AG04449 (cell line): Measurements from ENCODE around the gene ERCC4.
"Not testable (repeated sequence)": the region's sequence is repeated elsewhere in the genome, so short reads cannot be mapped to it uniquely, and the experiment has no call there.

Source experiments
- CTCF ChIA-PET: fragments of 350-600 bp; formaldehyde crosslinking; extraction: SDS; loops from one replicate; lab custom pipeline; 2021; ENCODE audit warnings: antibody characterized with exemption; lab: Yijun Ruan, JAX
- POLR2A ChIA-PET: fragments of 400-600, 350-600 bp; formaldehyde crosslinking; extraction: SDS; loops from one replicate; lab custom pipeline; 2020; ENCODE audit warnings: antibody characterized with exemption, inconsistent platforms; lab: Yijun Ruan, JAX
- DNase-seq: peaks from one replicate; pipeline ENCODE4 v3.0.0-alpha.2; 2010; ENCODE audit warnings: low read depth, low spot score
- H3K4me3 ChIP-seq: 2 replicates; pipeline ENCODE4 v1.5.1; 2011; ENCODE audit warnings: low read depth, mild to moderate bottlenecking, control low read depth, low read length
- TF ChIP-seq, protein P1 (sequence below): IDR thresholded peaks from one replicate; pipeline ENCODE4 v1.5.1; 2011; ENCODE audit warnings: mild to moderate bottlenecking, moderate library complexity, low read length, control low read depth, inconsistent platforms; ENCODE audit not compliant: insufficient read depth; ENCODE audit errors: missing control alignments

ERCC4 gene

GRCh38 chr16:13898233-13898632 lies 21.7 kb upstream of the ERCC4 start:
- ChIA-PET POLR2A (no interaction called here), CTCF (interaction anchor here (1.0 to 2.0 kb wide), 3 partner anchors 19 to 33 kb away, joined by 3 to 6 read pairs (median 3); partner anchors contain the start of gene ERCC4)
- TF ChIP-seq, protein P1, sequence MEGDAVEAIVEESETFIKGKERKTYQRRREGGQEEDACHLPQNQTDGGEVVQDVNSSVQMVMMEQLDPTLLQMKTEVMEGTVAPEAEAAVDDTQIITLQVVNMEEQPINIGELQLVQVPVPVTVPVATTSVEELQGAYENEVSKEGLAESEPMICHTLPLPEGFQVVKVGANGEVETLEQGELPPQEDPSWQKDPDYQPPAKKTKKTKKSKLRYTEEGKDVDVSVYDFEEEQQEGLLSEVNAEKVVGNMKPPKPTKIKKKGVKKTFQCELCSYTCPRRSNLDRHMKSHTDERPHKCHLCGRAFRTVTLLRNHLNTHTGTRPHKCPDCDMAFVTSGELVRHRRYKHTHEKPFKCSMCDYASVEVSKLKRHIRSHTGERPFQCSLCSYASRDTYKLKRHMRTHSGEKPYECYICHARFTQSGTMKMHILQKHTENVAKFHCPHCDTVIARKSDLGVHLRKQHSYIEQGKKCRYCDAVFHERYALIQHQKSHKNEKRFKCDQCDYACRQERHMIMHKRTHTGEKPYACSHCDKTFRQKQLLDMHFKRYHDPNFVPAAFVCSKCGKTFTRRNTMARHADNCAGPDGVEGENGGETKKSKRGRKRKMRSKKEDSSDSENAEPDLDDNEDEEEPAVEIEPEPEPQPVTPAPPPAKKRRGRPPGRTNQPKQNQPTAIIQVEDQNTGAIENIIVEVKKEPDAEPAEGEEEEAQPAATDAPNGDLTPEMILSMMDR = no peak
- no peak overlapping the region for H3K4me3 ChIP-seq
- DNase-seq = no peak

- TF ChIP-seq, protein P1 = no peak
- DNase-seq = no peak
- CTCF ChIA-PET = interaction anchor here (0.5 to 2.0 kb wide), 2 partner anchors 18 to 739 kb away, joined by 3 to 15 read pairs; partner anchors contain the start of gene ERCC4
- no peak overlapping the region for H3K4me3 ChIP-seq
- POLR2A ChIA-PET = no interaction called here
Measured at GRCh38 chr16:13902052-13902451, 17.9 kb upstream of the ERCC4 start.

DNA sequence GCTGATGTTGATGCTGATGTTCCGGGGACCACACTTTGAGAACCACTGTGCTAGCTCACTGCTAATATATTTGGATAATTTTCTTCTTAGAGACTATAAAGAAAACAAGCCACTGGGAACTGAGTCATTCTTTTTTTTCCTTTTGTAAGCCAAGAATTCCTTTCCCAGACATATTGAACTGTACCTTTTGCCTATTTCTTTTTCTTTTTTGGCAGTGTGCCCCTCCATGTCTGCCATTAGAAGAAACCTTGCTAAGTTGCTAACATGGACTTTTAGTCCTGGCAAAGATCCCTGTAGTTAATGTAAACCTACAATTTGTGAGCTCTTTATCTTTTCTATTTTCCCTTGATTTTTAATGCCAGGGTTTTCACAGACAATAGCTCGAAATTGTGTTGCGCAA lies 17.3 kb upstream of the ERCC4 start:
- TF ChIP-seq, protein P1 = no peak
- no peak overlapping the region for H3K4me3 ChIP-seq
- CTCF ChIA-PET = interaction anchor here (2.0 kb wide), 1 partner anchor 17 kb away, joined by 15 read pairs; the partner anchor contains the start of gene ERCC4
- POLR2A ChIA-PET = no interaction called here
- no peak for DNase-seq

GRCh38 chr16:13904179-13904691 lies 15.7 kb upstream of the ERCC4 start:
- H3K4me3 ChIP-seq = no peak overlapping the region
- ChIA-PET CTCF (interaction anchor here (8.5 kb wide), 1 partner anchor 14 kb away, joined by 72 read pairs; the partner anchor contains the start of gene ERCC4), POLR2A (no interaction called here)
- TF ChIP-seq, protein P1 = no peak
- no peak for DNase-seq

DNA sequence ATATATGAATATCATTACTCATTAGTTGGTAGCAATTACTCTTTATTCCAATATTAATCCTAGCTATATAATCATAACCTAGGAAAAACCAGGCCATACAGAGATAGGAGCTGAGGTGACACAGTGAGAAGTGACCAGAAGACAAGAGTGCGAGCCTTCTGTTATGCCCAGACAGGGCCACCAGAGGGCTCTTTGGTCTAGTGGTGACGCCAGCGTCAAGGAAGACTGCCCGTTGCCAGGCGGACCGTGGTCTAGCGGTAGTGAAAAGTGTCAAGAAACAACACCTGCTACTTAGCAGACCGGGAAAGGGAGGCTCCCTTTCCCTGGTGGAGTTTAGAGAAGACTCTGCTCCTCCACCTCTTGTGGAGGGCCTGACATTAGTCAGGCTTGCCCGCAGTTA lies 15.1 kb upstream of the ERCC4 start:
- POLR2A ChIA-PET, DNase-seq, H3K4me3 ChIP-seq: not testable (repeated sequence)
- TF ChIP-seq, protein P1 = peak; percentile 12
- CTCF ChIA-PET = interaction anchor here (8.5 kb wide), 1 partner anchor 13 kb away, joined by 72 read pairs; the partner anchor contains the start of gene ERCC4

DNA sequence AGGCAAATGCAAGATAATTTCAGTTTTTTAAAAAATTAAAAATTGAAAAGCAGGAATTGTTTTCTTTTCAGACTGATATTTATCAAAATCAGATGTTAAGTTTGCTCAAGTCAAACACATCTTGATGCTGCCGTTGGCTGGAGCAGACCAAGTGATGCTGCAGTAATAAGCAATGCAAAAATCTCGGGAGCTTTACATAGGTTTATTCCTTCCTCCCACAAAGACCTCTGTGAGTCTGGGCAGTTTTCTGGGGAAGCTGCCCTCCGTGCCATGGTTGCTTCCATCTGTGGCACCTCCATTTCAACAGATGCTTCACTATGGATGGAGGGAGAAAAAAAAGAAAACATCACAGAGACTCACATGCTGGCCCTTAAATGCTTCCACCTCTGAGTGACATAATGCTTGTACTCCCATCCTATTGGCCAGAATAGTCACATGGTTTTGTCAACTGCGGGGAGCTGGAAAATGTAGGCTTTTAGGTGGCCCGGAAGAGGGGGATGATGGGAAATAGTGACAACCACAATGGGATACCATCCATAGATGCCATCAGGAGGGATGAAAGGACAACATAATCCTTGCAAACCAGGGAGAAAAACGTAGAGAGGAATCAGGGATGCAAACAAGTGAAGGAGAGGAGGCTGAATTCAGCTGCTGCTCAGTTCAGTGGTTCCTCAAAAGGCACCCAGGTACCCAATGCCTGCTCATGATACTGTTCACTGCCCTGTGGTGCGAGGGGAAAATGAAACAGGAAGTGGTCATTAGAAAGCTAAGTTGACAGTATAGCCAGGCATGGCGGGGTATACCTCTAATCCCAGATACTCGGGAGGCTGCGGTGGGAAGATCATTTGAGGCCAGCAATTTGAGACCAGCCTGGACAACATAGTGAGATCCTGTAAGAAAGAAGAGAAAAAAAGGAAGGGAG lies 13.5 kb upstream of the ERCC4 start:
- POLR2A ChIA-PET = no interaction called here

More for the DNA sequence above, 13.5 kb upstream of the ERCC4 start:
- CTCF ChIA-PET = interaction anchor here (1.6 to 8.5 kb wide), 2 partner anchors 12 to 17 kb away, joined by 5 to 72 read pairs; partner anchors contain the start of gene ERCC4
- no peak for DNase-seq
- TF ChIP-seq, protein P1 = no peak
- no peak overlapping the region for H3K4me3 ChIP-seq
